Measurements from ENCODE around the gene CPVL. TPM values are rescaled to one million over a fixed set of nuclear protein-coding genes. Genes with fewer than 3 reads are reported as not detected.

CPVL gene
- total RNA-seq, 1 experiment from 2014 or later, result 26.9 TPM

GRCh38 chr7:29019387-29019786 lies 127.0 kb downstream of the CPVL start:
- Histone ChIP-seq H3K4me1 (ENCODE audit: insufficient read depth, low read length) (no peaks in the 10 kb centered on the region), H3K9ac (ENCODE audit: extremely low read depth, insufficient read length, low read length) (no peak overlapping the region), H3K23me2 (ENCODE audit: insufficient read length, low read depth, low read length, poor library complexity, severe bottlenecking) (no peaks in the 10 kb centered on the region), H2BK20ac (ENCODE audit: low read depth, low read length, poor library complexity, severe bottlenecking) (no peak overlapping the region), H3T11ph (ENCODE audit: low read length) (no peak overlapping the region), H3K4me2 (ENCODE audit: insufficient read depth, insufficient read length, low read length) (no peak overlapping the region), H2AFZ (ENCODE audit: low read length) (no peak overlapping the region), H2BK15ac (ENCODE audit: low read depth, low read length) (no peak overlapping the region), H2AK5ac (ENCODE audit: insufficient read length, low read length) (no peak overlapping the region), H3K14ac (ENCODE audit: insufficient read depth, low read length) (no peak overlapping the region), H3K4ac (ENCODE audit: low read depth, low read length) (no peak overlapping the region), H3K18ac (ENCODE audit: insufficient read length, low read depth, low read length) (no peak overlapping the region), H4K5ac (ENCODE audit: insufficient read length, low read depth, low read length) (no peak overlapping the region), H3K56ac (ENCODE audit: insufficient read length, low read depth, low read length) (no peak overlapping the region), H3K23ac (ENCODE audit: insufficient read length, low read depth, low read length) (no peak overlapping the region), H3K9me3 (ENCODE audit: control insufficient read depth, low read depth, low read length) (no peaks in the 10 kb centered on the region), H3K27me3 (ENCODE audit: insufficient read depth, low read length) (no peaks in the 10 kb centered on the region), H2BK12ac (ENCODE audit: insufficient read length, low read depth, low read length) (no peak overlapping the region), H3K79me2 (ENCODE audit: insufficient read depth, low read length) (no peaks in the 10 kb centered on the region), H4K8ac (replicated peaks; ENCODE audit: insufficient read length, low read depth, low read length) (no peak overlapping the region), H2BK120ac (ENCODE audit: low read depth, low read length, poor library complexity, severe bottlenecking) (no peak overlapping the region), H4K91ac (ENCODE audit: insufficient read length, low read depth, low read length) (no peak overlapping the region), H4K20me1 (ENCODE audit: control insufficient read depth, insufficient read depth, insufficient read length) (no peaks in the 10 kb centered on the region), H2BK5ac (ENCODE audit: insufficient read length, low read length) (no peak overlapping the region), H3K79me1 (ENCODE audit: insufficient read depth, low read depth, low read length, poor library complexity, severe bottlenecking) (no peaks in the 10 kb centered on the region), H3K27ac (ENCODE audit: insufficient read length, low read depth, low read length) (no peak overlapping the region)
- H3K27me3 Mint-ChIP-seq (ENCODE audit: low read depth), result no peaks in the 10 kb centered on the region
- no CpG with 5 or more reads among the region's 6 CpGs for WGBS (ENCODE audit: extremely low coverage, insufficient read length, low lambda C conversion rate)
- no peak for DNase-seq
- H3K36me3 Mint-ChIP-seq (ENCODE audit: insufficient read depth in 1 of 3, low read depth in 3 of 3), result peaks cover 3 to 15% (median 8%) of the 10 kb centered on the region in 3 experiments
- peaks cover 6 to 12% of the 10 kb centered on the region in 2 experiments; a peak in 4 of 5 replicates for H3K9me3 Mint-ChIP-seq
- TF ChIP-seq CTCF (conservative IDR thresholded peaks at IDR 0.05), result no peak
- no peaks in the 10 kb centered on the region for H3K4me1 Mint-ChIP-seq
- no peak overlapping the region for H3K4me3 Mint-ChIP-seq
- no peak overlapping the region for H3K27ac Mint-ChIP-seq

Measured in H9 (cell line).